Pancreas (tissue), 10 donors: ENCODE results near the gene GULP1. TPM values are rescaled to one million over a fixed set of nuclear protein-coding genes. Genes with fewer than 3 reads are reported as not detected.

Experiments
- ATAC-seq, 4 donors: fragments of 200-7000 bp; cut with Tn5 transposase; one replicate each; pipeline versions ENCODE4 v1.8.0 to v1.9.1; 2020; ENCODE audit warnings: mild to moderate bottlenecking in 4 of 4, moderate library complexity in 4 of 4
- DNase-seq, 6 donors: peaks; one replicate each; pipeline ENCODE4 v3.0.0-alpha.2; 2020
- FAIRE-seq: peaks from 2 replicates; lab custom pipeline; 2012; peaks lifted over from hg19 to GRCh38; lab: Jason Lieb, UNC
- H3K27ac ChIP-seq, 4 donors: fragments of 200-600 bp; sonication (generic); 1 replicate in 3 of 4; 2 replicates in 1 of 4; pipeline versions ENCODE4 v1.5.0 to v1.8.0; 2020
- H3K27me3 ChIP-seq, 4 donors: fragments of 200-600 bp; one replicate each; pipeline ENCODE4 v1.8.0; 2021
- H3K36me3 ChIP-seq, 3 donors: fragments of 200-600 bp; sonication (generic) in 1 of 3; one replicate each; pipeline versions ENCODE4 v1.5.0 to v1.8.0; 2020 to 2021
- H3K4me1 ChIP-seq, 3 donors: fragments of 200-600 bp; one replicate each; pipeline ENCODE4 v1.8.0; 2021
- H3K4me3 ChIP-seq, 4 donors: fragments of 200-600 bp; sonication (generic) in 2 of 4; one replicate each; pipeline versions ENCODE4 v1.5.0 to v1.8.0; 2020 to 2021
- H3K9me3 ChIP-seq, 4 donors: fragments of 200-600 bp; one replicate each; pipeline ENCODE4 v1.8.0; 2021
- CTCF ChIP-seq, 4 donors: fragments of 200-600 bp; sonication (generic) in 3 of 4; IDR thresholded peaks; one replicate each; pipeline versions ENCODE4 v1.5.0 to v1.8.0; 2021; ENCODE audit warnings: antibody characterized with exemption in 4 of 4
- WGBS, 2 donors: extraction: QIAGEN DNeasy Blood & Tissue Kit; methylation state at CpG; one replicate each; pipeline ENCODE4 v1.1.7; 2013; 5-methylcytosine and 5-hydroxymethylcytosine counted together
- intact Hi-C, 3 donors: fragments of 100-400 bp; cut with DNase I; formaldehyde crosslinking; loops; one replicate each; pipeline versions ENCODE4 v1.11.1 to v1.14.2; 2022
- polyA plus RNA-seq, 2 donors: library from polyadenylated mRNA; stranded (reverse); fragments of 200-250 nt; gene quantifications; one replicate each; pipeline ENCODE4 v1.2.3, GENCODE V29; 2013
- total RNA-seq, 6 donors: library from RNA; stranded (reverse); fragmentation: NEBNext Ultra II Directional in 4 of 6; extraction: Animal tissue kit (Norgen Biotek cat#: 25700) in 4 of 6; gene quantifications; one replicate each; pipeline versions ENCODE4 v1.2.1 to v1.2.4, GENCODE V29; 2021 to 2023
- donor health status: healthy with polysubstance abuse.
- donor health status: DM: no; HTN: no; CAD: no; lungs with moderate emphysema.
- donor health status: DM: no; HTN: no; CAD: no.
- donor health status: control.
- donor health status: control.
- donor health status: Bipolar disorder and iron deficiency.
- donor health status: DM: yes; HTN: yes; CAD: no.
- donor health status: DM: no; HTN: no; CAD: no.
- donor health status: DM: no; HTN: no; CAD: no.
- donor health status: DM: yes; HTN: yes; CAD: no.

GULP1 gene
- total and polyA plus RNA-seq, 8 donors, result 5.4 to 35.7 (median 17.5) TPM

- H3K4me3 ChIP-seq, result no peak overlapping the region
- no peak for DNase-seq
- H3K4me1 ChIP-seq, result no peaks in the 10 kb centered on the region
- H3K36me3 ChIP-seq, result peaks cover 0 to 5% (median 0%) of the 10 kb centered on the region in 3 donors
- no peak for FAIRE-seq
- no peaks in the 10 kb centered on the region for H3K9me3 ChIP-seq
- 92 to 94% methylated on average over 3 of the region's 3 CpGs for WGBS, 2 donors
- H3K27me3 ChIP-seq, result no peaks in the 10 kb centered on the region
- no peak for TF ChIP-seq CTCF (IDR thresholded peaks at IDR 0.05)
- intact Hi-C loops, result no loop called here
- no peak for ATAC-seq
- H3K27ac ChIP-seq, result no peak overlapping the region
Measured at GRCh38 chr2:188571543-188572303, 280.0 kb downstream of the GULP1 start.

GRCh38 chr2:188572592-188572991, 280.9 kb downstream of the GULP1 start:
- H3K36me3 ChIP-seq, result peaks cover 0 to 5% (median 0%) of the 10 kb centered on the region in 3 donors

GRCh38 chr2:188573453-188573852, 281.8 kb downstream of the GULP1 start:
- Histone ChIP-seq H3K4me1 (no peaks in the 10 kb centered on the region), H3K4me3 (no peak overlapping the region), H3K9me3 (no peaks in the 10 kb centered on the region), H3K27me3 (no peaks in the 10 kb centered on the region), H3K27ac (no peak overlapping the region), H3K36me3 (peaks cover 0 to 5% (median 0%) of the 10 kb centered on the region in 3 donors)
- TF ChIP-seq CTCF (IDR thresholded peaks at IDR 0.05), result no peak
- intact Hi-C loops, result no loop called here
- ATAC-seq (peak in 2 of 4 donors; percentile 41 to 43), DNase-seq (no peak), FAIRE-seq (no peak)
- 85 to 89% methylated on average over 1 of the region's 1 CpG for WGBS, 2 donors

More at GRCh38 chr2:188572592-188572991, 280.9 kb downstream of the GULP1 start:
- intact Hi-C loops, result no loop called here
- FAIRE-seq (no peak), DNase-seq (no peak), ATAC-seq (no peak)
- Histone ChIP-seq H3K27ac (no peak overlapping the region), H3K9me3 (no peaks in the 10 kb centered on the region), H3K4me1 (no peaks in the 10 kb centered on the region), H3K27me3 (no peaks in the 10 kb centered on the region), H3K4me3 (no peak overlapping the region)
- no peak for TF ChIP-seq CTCF (IDR thresholded peaks at IDR 0.05)
- 87 to 94% methylated on average over 1 of the region's 1 CpG for WGBS, 2 donors

- DNase-seq (no peak), FAIRE-seq (no peak), ATAC-seq (no peak)
- 86 to 90% methylated on average over 2 of the region's 2 CpGs for WGBS, 2 donors
- Histone ChIP-seq H3K9me3 (no peaks in the 10 kb centered on the region), H3K4me3 (no peak overlapping the region), H3K36me3 (no peaks in the 10 kb centered on the region), H3K27ac (no peak overlapping the region), H3K27me3 (no peaks in the 10 kb centered on the region), H3K4me1 (no peaks in the 10 kb centered on the region)
- intact Hi-C loops, result no loop called here
- no peak for TF ChIP-seq CTCF (IDR thresholded peaks at IDR 0.05)
Measured at GRCh38 chr2:188576006-188576405, 284.3 kb downstream of the GULP1 start.

- FAIRE-seq (no peak), ATAC-seq (no peak), DNase-seq (no peak)
- no peak for TF ChIP-seq CTCF (IDR thresholded peaks at IDR 0.05)
- Histone ChIP-seq H3K9me3 (no peaks in the 10 kb centered on the region), H3K27ac (no peak overlapping the region), H3K4me1 (no peaks in the 10 kb centered on the region), H3K4me3 (no peak overlapping the region), H3K36me3 (no peaks in the 10 kb centered on the region), H3K27me3 (no peaks in the 10 kb centered on the region)
- WGBS, 2 donors, result 88 to 93% methylated on average over 1 of the region's 1 CpG
- intact Hi-C loops, result no loop called here
Measured at GRCh38 chr2:188576651-188577050, 285.0 kb downstream of the GULP1 start.
